GM12874 (cell line): ENCODE measurements around the gene GBP7.

Experiments used
- TF ChIP-seq, protein P1 (sequence below): IDR thresholded peaks from 2 replicates; pipeline ENCODE4 v1.5.1; 2011; ENCODE audit warnings: low read depth, mild to moderate bottlenecking, control low read depth, low read length, moderate library complexity; ENCODE audit not compliant: insufficient read depth

The GBP7 gene

GRCh38 chr1:89200663-89201062, 24.9 kb upstream of the GBP7 start:
- TF ChIP-seq, protein P1, sequence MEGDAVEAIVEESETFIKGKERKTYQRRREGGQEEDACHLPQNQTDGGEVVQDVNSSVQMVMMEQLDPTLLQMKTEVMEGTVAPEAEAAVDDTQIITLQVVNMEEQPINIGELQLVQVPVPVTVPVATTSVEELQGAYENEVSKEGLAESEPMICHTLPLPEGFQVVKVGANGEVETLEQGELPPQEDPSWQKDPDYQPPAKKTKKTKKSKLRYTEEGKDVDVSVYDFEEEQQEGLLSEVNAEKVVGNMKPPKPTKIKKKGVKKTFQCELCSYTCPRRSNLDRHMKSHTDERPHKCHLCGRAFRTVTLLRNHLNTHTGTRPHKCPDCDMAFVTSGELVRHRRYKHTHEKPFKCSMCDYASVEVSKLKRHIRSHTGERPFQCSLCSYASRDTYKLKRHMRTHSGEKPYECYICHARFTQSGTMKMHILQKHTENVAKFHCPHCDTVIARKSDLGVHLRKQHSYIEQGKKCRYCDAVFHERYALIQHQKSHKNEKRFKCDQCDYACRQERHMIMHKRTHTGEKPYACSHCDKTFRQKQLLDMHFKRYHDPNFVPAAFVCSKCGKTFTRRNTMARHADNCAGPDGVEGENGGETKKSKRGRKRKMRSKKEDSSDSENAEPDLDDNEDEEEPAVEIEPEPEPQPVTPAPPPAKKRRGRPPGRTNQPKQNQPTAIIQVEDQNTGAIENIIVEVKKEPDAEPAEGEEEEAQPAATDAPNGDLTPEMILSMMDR, result no peak

DNA sequence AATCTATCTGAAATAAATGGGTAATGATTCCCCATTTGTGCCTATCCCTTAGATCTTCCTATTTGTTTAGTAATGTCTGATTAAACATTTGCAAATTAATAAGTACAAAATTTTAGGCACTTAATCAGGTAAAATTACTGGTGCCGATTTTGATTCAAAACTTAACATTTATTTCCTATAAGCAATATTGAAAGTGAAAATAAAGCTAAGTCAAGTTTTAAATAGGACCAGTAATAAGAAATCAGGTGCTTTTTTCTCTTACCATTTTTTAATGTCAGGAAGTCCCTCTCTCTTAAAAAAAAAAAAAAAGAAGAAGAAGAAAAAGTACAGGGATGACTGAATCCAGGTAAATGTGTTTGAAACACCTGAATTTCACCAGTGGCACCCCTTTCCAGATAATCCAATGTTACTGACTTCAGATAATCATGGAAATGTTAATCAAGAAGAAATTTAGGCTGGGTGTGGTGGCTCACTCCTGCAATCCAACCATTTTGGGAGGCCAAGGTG, 23.8 kb upstream of the GBP7 start:
- TF ChIP-seq, protein P1, result no peak

DNA sequence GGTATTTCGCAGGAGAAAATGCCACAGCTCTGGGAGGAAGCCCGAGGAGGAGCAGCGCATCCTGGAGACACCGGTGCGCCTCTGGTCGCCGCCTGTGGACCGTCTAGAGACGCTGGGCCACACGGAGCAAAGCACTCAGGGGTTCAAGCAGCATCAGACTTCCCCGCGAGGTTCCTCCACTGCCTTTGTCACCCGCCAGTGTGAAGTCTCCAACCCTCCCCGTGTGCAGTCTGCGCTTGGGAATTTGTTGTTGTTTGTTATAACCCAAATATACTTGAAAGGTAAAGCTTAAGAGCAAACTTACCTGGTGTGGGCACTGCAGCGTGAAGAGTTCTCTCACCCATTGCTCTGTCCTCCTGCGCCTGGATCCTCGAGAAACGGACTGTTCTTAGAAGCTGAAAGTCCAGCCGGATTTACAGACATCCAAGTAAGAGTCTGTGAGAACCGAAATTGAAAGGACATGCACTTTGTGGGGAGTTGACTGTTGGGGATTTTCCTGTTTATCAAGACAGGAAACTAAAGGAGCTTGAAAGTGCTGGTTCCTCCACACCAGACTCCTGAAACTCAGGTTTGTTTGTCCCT, 22.8 kb upstream of the GBP7 start, which contains the start of gene GBP4:
Gene GBP4 (minus strand): TSS at position 452 of the 582 bp plus-strand sequence. CDS start 108 bp downstream, at position 344.
- TF ChIP-seq, protein P1, result no peak

DNA sequence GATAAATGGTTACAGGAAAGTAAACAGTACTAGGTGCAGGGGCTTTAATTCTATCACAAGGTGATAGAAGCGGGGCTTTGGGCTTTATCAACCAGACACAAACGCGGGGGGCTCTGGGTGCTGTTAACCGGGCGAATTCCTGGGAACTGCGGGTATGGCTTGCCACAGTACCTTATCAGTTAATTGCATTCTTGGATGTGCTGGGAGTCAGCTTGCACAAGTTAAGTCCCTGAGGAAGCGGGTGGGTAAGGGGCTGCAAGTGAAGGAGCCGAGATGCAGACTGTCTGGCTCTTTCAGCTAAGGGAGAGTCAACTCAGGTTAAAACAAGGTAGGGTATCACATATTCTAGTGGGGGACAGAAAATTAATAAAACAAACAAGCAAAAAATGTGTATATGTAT, 22.3 kb upstream of the GBP7 start:
- TF ChIP-seq, protein P1, result no peak

GRCh38 chr1:89195476-89195875, 19.7 kb upstream of the GBP7 start:
- TF ChIP-seq, protein P1, result no peak

GRCh38 chr1:89191314-89191713, 15.5 kb upstream of the GBP7 start:
- TF ChIP-seq, protein P1, result no peak

DNA sequence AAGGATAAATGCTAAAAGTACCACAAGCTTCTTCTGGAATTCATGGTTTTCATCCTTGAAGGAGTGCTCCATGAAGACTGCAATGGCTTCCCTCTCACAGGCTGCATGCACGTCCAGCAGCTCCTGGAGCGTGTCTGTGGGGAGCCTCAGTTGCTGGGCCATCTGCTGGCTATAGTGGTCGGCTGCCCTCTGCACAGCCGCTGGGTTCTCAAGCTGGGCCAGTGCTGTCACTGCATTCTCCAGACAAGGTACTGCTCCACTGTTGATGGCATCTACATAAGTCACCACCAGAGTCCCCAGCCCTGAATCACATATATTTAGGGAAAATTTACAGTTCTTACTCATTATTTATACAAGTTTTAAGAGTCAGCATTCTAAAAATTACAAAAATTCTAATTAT, 14.2 kb upstream of the GBP7 start:
- TF ChIP-seq, protein P1, result no peak
